GM23338 (cell line): ENCODE measurements around the gene IGFBP6. TPM values are rescaled to one million over a fixed set of nuclear protein-coding genes. Genes with fewer than 3 reads are reported as not detected.

ENCODE experiments used
- ATAC-seq: fragments of 200-7000 bp; cut with Tn5 transposase; 3 replicates; pipeline ENCODE4 v1.9.1; 2020
- DNase-seq: peaks from one replicate; pipeline ENCODE4 v3.0.0-alpha.2; 2015; ENCODE audit warnings: low spot score
- H2AFZ ChIP-seq: fragments of 200-600 bp; sonication (generic); 2 replicates; pipeline ENCODE4 v1.8.0; 2016; ENCODE audit warnings: antibody characterized with exemption, mild to moderate bottlenecking, moderate library complexity
- H3F3A ChIP-seq: fragments of 200-600 bp; sonication (generic); replicated peaks from 2 replicates; pipeline ENCODE4 v1.8.0; 2017; ENCODE audit warnings: antibody characterized with exemption, mixed run types, low read depth
- H3K27ac ChIP-seq: fragments of 200-600 bp; sonication (generic); 2 replicates; pipeline ENCODE4 v1.6.1; 2016; ENCODE audit warnings: low read depth
- H3K27me3 ChIP-seq: fragments of 200-600 bp; sonication (generic); 2 replicates; pipeline ENCODE4 v1.8.0; 2016; ENCODE audit warnings: mild to moderate bottlenecking, mixed run types, moderate library complexity; ENCODE audit not compliant: insufficient read depth
- H3K36me3 ChIP-seq: fragments of 200-600 bp; sonication (generic); 2 replicates; pipeline ENCODE4 v1.8.0; 2016; ENCODE audit warnings: mild to moderate bottlenecking; ENCODE audit not compliant: insufficient read depth
- H3K4me1 ChIP-seq: fragments of 200-600 bp; sonication (generic); 2 replicates; pipeline ENCODE4 v1.8.0; 2016; ENCODE audit warnings: mild to moderate bottlenecking, moderate library complexity; ENCODE audit not compliant: insufficient read depth
- H3K4me2 ChIP-seq: fragments of 200-600 bp; sonication (generic); 2 replicates; pipeline ENCODE4 v1.7.1; 2017; ENCODE audit warnings: mixed run types
- H3K4me3 ChIP-seq: fragments of 200-600 bp; sonication (generic); 2 replicates; pipeline ENCODE4 v1.6.1; 2016; ENCODE audit warnings: mixed run types
- H3K79me2 ChIP-seq: fragments of 200-600 bp; sonication (generic); replicated peaks from 2 replicates; pipeline ENCODE4 v1.8.0; 2017; ENCODE audit warnings: mild to moderate bottlenecking; ENCODE audit not compliant: insufficient read depth
- H3K9me2 ChIP-seq: fragments of 200-600 bp; sonication (generic); 2 replicates; pipeline ENCODE4 v1.8.0; 2017; ENCODE audit not compliant: insufficient read depth
- H4K20me1 ChIP-seq: fragments of 200-600 bp; sonication (generic); replicated peaks from 2 replicates; pipeline ENCODE4 v1.8.0; 2017; ENCODE audit warnings: mild to moderate bottlenecking; ENCODE audit not compliant: insufficient read depth
- H3K27ac Mint-ChIP-seq: 2 replicates; pipeline ENCODE4 v1.8.0; 2020; ENCODE audit warnings: inconsistent platforms, mild to moderate bottlenecking, moderate library complexity, mixed read lengths
- H3K27me3 Mint-ChIP-seq: 3 replicates; pipeline ENCODE4 v1.8.0; 2022; ENCODE audit warnings: low read depth, mild to moderate bottlenecking, moderate library complexity, mixed read lengths, inconsistent platforms; ENCODE audit not compliant: insufficient read depth, poor library complexity
- H3K36me3 Mint-ChIP-seq: 3 replicates; pipeline ENCODE4 v1.8.0; 2021; ENCODE audit warnings: low read depth, mild to moderate bottlenecking, inconsistent platforms, moderate library complexity, mixed read lengths
- H3K4me1 Mint-ChIP-seq: 3 replicates; pipeline ENCODE4 v1.8.0; 2020; ENCODE audit warnings: mild to moderate bottlenecking, inconsistent platforms, mixed read lengths
- H3K4me3 Mint-ChIP-seq: 3 replicates; pipeline ENCODE4 v1.8.0; 2021; ENCODE audit warnings: moderate library complexity, mild to moderate bottlenecking, inconsistent platforms, mixed read lengths
- H3K9me3 Mint-ChIP-seq: 3 replicates; pipeline ENCODE4 v1.8.0; 2020; ENCODE audit warnings: moderate library complexity, mild to moderate bottlenecking, inconsistent platforms, mixed read lengths
- CTCF ChIP-seq, 2 experiments: fragments of 200-600 bp in 1 of 2; sonication (generic) in 1 of 2; conservative IDR thresholded peaks; 2 replicates each; pipeline versions ENCODE4 v1.5.1 to v1.6.1; 2016 to 2017; ENCODE audit warnings: antibody characterized with exemption in 2 of 2, low read depth in 2 of 2, mild to moderate bottlenecking in 2 of 2, moderate library complexity in 1 of 2
- ZNF462 ChIP-seq: fragments of 250-450 bp; sonication (Bioruptor Pico); IDR thresholded peaks from 2 replicates; pipeline ENCODE4 v1.5.0; 2020; ENCODE audit warnings: mild to moderate bottlenecking, moderate library complexity
- polyA plus RNA-seq: library from polyadenylated mRNA; unstranded; fragments of >200 nt; fragmentation: Nextera tagmentation; extraction: Ambion mirVana; gene quantifications from 2 replicates; pipeline ENCODE4 v1.2.1, GENCODE V29; 2016
- total RNA-seq: library from RNA; depleted of rRNA; stranded (reverse); fragments of >200 nt; shearing (Covaris generic); gene quantifications from 2 replicates; pipeline ENCODE4 v1.2.3, GENCODE V29; 2014

IGFBP6 gene
- total and polyA plus RNA-seq, 2 experiments from 2014 or later = 14.7 to 16.6 TPM

- ATAC-seq = peak; percentile 25
These were observed 1.8 kb downstream of the IGFBP6 start for GRCh38 chr12:53099071-53099882.

More at GRCh38 chr12:53099071-53099882, 1.8 kb downstream of the IGFBP6 start:
- Histone ChIP-seq H4K20me1 (no peaks in the 10 kb centered on the region), H3K4me1 (peaks cover 21% of the 10 kb centered on the region), H3K9me2 (no peaks in the 10 kb centered on the region), H3K27me3 (peaks cover 26% of the 10 kb centered on the region), H3K79me2 (no peaks in the 10 kb centered on the region), H3K4me3 (peak overlapping the region; percentile 96), H3K4me2 (peak overlapping the region; percentile 100), H2AFZ (peak overlapping the region; percentile 95), H3K36me3 (no peaks in the 10 kb centered on the region), H3F3A (peaks cover 20% of the 10 kb centered on the region), H3K27ac (no peak overlapping the region)
- Mint-ChIP-seq H3K9me3 (no peaks in the 10 kb centered on the region), H3K36me3 (no peaks in the 10 kb centered on the region; the same call in 2 of the 3 replicates), H3K4me3 (peak overlapping the region; percentile 89), H3K4me1 (peaks cover 34% of the 10 kb centered on the region), H3K27me3 (peaks cover 32% of the 10 kb centered on the region), H3K27ac (no peak overlapping the region)
- TF ChIP-seq ZNF462 (no peak), CTCF (conservative IDR thresholded peaks at IDR 0.05; ENCODE audit: low read depth in 2 of 2) (peak; percentile 93 to 95)
- peak; percentile 90 for DNase-seq
